Uterus (tissue), 2 donors: Measurements from ENCODE around the gene CBR3.

Experiments used
- CTCF ChIP-seq, 4 experiments: fragments of 200-600 bp in 2 of 4; fragments of 450-650 bp in 2 of 4; sonication (generic) in 2 of 4; IDR thresholded peaks; one replicate each; pipeline ENCODE4 v1.5.1; 2016 to 2019; ENCODE audit warnings: antibody characterized with exemption in 4 of 4, mild to moderate bottlenecking in 2 of 4, moderate library complexity in 1 of 4
- POLR2A ChIP-seq, 2 donors: fragments of 450-650 bp; IDR thresholded peaks; one replicate each; pipeline ENCODE4 v1.6.1; 2016; ENCODE audit warnings: antibody characterized with exemption in 2 of 2, mild to moderate bottlenecking in 1 of 2, moderate library complexity in 1 of 2

DNA sequence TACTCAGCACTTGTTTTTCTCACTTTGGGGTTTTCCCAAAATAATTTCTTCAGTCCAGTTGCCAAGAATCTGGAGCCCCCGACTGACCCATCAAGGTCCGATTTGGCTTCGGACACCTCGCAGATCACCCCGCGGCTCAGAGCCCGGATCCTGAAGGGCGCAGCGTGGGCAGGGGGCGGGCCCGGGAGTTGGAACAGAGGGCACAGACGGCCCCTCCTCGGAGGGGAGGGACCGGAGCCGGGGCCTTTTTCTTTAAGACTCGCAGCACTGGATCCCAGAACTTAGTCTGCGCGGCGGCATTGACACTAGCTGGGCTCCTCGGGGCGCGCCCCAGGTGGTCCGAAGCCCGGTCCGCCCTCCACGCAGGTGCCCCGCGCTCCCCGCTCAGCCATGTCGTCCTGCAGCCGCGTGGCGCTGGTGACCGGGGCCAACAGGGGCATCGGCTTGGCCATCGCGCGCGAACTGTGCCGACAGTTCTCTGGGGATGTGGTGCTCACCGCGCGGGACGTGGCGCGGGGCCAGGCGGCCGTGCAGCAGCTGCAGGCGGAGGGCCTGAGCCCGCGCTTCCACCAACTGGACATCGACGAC is at the start of gene CBR3:
- no peak for TF ChIP-seq POLR2A (IDR thresholded peaks at IDR 0.05)
- no peak for TF ChIP-seq CTCF (IDR thresholded peaks at IDR 0.05)
